ENCODE results near the gene TRAPPC10. TPM values are rescaled to one million over a fixed set of nuclear protein-coding genes. Genes with fewer than 3 reads are reported as not detected.

The TRAPPC10 gene, protein sequence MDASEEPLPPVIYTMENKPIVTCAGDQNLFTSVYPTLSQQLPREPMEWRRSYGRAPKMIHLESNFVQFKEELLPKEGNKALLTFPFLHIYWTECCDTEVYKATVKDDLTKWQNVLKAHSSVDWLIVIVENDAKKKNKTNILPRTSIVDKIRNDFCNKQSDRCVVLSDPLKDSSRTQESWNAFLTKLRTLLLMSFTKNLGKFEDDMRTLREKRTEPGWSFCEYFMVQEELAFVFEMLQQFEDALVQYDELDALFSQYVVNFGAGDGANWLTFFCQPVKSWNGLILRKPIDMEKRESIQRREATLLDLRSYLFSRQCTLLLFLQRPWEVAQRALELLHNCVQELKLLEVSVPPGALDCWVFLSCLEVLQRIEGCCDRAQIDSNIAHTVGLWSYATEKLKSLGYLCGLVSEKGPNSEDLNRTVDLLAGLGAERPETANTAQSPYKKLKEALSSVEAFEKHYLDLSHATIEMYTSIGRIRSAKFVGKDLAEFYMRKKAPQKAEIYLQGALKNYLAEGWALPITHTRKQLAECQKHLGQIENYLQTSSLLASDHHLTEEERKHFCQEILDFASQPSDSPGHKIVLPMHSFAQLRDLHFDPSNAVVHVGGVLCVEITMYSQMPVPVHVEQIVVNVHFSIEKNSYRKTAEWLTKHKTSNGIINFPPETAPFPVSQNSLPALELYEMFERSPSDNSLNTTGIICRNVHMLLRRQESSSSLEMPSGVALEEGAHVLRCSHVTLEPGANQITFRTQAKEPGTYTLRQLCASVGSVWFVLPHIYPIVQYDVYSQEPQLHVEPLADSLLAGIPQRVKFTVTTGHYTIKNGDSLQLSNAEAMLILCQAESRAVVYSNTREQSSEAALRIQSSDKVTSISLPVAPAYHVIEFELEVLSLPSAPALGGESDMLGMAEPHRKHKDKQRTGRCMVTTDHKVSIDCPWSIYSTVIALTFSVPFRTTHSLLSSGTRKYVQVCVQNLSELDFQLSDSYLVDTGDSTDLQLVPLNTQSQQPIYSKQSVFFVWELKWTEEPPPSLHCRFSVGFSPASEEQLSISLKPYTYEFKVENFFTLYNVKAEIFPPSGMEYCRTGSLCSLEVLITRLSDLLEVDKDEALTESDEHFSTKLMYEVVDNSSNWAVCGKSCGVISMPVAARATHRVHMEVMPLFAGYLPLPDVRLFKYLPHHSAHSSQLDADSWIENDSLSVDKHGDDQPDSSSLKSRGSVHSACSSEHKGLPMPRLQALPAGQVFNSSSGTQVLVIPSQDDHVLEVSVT
- total RNA-seq, result 20.3 TPM
- long read RNA-seq, partial matches to known transcripts, result 4 of 8 reads
- long read RNA-seq, other reads (novel, unspliced or antisense), result 2 of 8 reads

DNA sequence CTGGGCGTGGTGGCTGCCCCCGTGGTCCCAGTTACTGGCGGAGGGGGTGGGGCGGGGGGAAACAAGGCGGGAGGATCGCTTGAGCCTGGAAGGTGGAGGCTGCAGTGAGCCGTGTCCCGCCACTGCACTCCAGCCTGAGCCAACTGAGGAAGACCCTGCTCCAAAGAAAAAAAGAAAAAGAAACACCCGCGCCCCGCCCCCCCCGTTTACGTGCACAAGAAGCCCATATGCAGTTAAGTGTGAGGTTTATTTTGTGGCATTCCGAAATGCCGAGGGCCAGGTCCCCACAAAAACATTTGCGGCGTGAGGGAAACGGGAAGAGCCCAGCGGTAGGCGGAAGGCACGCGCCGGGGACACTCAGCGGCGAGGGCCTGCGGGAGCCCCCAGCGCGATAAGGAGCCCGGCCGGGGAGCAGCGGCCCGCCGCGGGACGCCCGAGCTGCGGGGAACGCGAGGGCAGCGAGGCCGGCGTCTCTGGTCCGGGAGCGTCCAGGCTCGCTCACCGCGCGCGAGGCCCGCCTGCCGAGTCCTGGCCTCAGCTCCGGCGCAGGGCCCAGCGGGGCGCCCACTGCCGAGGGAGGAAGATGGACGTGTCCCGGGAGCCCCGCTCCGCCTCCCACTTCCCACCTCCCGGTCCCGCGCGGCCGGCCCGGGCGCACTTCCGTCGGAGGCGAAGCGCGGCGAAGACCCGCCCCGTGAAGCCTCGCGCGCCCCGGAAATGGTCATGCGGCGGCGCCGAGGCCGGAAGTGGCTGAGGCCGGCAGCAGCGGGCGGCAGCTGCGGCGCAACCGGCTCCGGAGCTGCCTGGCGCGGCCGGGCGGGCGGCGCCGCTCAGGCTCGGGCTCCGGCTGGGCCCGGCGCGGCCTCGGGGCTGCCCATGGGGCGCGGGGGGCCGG, at the start of gene TRAPPC10:
Gene TRAPPC10 (plus strand): TSS at position 731 of the 895 bp plus-strand sequence. CDS start 185 bp downstream, outside the sequence.
- DNase-seq, result peak; percentile 92
- intact Hi-C loops (cut with DNase I), result no loop called here
- peak; percentile 95 for ATAC-seq (ENCODE audit: poor library complexity)

DNA sequence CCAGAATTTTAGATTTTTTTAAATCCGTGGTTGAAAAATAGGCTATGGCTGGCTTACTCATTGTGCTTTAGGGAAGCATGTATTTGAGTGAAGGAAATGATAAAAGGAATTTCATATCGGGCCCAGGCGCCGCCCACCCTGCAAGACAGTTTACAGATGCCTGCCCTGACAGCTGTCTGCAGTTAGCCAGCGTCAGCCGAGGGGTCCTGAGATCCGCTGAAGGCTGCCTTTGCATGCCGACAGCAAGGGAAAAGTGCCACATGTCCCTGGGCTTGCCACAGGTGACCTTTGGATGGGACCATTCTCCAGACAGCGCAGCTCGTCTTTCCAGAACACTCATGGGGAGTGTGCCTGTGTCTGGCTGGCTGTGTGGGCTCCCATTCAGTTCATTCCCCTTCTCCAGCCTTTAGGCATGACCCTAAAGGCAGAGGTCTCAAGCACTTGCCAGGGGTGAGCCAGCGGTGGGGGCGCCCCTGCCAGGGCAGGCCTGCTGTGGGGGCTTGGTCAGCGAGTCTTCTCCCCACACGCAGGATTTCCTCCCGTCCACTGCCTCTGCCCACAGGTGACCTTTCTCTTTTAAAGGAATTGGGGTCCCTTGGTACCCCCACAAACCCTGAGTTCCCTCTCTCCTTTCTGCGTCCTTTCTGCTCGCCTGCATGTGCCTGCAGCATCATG, 46.1 kb upstream of the TRAPPC10 start:
- ATAC-seq (ENCODE audit: poor library complexity) (no peak), DNase-seq (no peak)
- intact Hi-C loops (cut with DNase I), result no loop called here

DNA sequence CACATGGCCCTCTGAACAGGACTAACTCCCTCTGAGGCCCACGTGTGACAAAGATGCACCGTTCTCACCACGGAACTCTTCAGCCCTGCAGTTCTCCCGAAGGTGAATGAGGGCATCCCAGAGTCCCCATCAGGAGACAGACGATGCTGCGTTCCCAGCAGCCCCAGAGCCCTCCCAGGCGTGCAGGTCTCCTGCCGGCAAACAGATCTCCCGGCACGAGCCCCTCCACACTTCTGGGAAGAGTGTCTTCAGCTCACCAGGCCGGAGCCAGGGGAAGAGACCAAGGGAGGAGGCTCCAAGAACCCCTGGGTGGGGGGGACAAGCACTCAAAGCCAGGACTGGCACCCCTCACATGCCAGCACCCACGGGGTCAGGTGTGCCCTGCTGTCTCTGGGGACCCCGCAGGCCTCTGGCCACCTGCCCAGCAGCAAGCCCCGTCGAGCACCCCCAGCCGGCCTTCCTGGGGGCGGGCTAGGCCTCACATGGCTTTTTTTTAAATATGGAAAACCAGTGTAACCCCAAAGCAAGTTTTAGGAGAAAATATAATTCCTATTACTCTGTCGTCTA, 45.1 kb upstream of the TRAPPC10 start:
- no peak for DNase-seq
- intact Hi-C loops (cut with DNase I), result no loop called here
- ATAC-seq (ENCODE audit: poor library complexity), result no peak

DNA sequence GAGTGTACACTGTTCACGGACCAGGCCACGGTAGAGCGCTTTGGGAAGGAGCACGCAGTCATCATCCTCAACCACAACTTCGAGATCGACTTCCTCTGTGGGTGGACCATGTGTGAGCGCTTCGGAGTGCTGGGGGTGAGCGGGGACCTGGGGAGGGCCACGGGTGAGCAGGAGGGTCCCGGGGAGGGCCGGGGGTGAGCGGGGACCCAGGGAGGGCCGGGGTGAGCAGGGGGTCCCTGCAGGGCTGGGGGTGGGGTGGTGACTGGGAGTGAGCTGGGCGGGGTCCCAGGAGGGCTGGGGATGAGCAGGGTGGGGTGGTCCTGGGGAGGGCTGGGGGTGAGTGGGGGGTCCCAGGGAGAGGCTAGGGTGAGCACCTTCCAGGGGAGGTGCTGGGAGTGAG, 44.1 kb upstream of the TRAPPC10 start:
- no peak for DNase-seq
- intact Hi-C loops (cut with DNase I), result no loop called here
- ATAC-seq (ENCODE audit: poor library complexity), result no peak

DNA sequence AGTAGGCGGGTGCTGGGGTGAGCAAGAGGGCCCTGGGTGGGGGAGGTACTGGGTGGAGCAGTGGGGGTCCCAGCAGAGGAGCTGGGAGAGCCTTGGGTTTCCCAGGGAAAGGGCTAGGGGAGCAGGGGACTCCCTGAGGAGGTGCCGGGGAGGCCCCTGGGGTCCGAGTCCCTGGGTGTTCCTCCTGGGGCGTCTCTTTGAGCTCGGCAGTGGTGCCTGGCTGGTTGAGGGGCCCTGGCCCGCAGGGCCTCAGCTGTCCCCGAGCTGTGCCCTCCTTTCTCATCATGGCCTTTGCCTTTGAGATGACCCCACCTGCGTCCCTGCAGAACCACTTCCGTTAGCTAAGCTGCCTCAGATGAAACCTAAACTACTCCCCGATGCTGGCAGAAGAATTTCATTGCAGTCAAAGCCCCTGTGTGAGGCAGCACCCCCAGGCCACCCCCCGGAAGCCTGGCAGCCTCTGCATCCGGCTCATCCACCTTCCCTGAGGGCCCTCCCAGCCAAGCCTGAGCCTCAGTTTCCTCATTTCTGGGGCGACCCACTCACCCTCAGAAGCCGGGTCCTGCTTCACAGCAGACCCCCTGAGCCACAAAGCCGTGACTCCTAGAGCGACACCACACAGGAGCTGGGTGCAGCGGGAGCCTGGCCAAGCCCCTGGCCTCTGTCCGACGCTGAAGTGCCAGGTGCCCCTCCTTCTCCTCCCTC, 43.5 kb upstream of the TRAPPC10 start:
- DNase-seq (no peak), ATAC-seq (ENCODE audit: poor library complexity) (no peak)
- intact Hi-C loops (cut with DNase I), result no loop called here

DNA sequence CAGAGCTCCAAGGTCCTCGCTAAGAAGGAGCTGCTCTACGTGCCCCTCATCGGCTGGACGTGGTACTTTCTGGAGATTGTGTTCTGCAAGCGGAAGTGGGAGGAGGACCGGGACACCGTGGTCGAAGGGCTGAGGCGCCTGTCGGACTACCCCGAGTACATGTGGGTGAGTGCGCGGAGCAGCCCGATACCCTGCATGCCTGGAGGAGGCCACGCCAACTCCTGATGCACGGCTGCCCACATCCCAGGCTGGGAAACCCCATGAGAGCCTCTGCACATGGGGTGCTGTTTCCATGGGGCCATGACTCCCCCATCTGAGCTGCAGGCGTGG, 43.0 kb upstream of the TRAPPC10 start:
- intact Hi-C loops (cut with DNase I), result no loop called here
- ATAC-seq (ENCODE audit: poor library complexity) (no peak), DNase-seq (no peak)

DNA sequence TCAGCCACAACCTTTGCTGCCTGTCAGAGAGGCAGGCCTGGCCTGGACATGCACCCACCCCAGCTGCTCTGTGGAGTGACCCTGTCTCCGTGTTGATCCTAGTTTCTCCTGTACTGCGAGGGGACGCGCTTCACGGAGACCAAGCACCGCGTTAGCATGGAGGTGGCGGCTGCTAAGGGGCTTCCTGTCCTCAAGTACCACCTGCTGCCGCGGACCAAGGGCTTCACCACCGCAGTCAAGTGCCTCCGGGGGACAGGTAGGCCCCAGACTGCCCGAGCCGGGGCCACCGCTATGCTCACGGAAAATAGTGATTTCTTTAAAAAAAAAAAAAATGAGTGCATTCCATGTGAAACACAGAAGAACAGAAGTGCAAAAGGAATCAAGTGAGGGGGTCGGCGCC, 41.6 kb upstream of the TRAPPC10 start:
- ATAC-seq (ENCODE audit: poor library complexity), result no peak
- no peak for DNase-seq
- intact Hi-C loops (cut with DNase I), result no loop called here

DNA sequence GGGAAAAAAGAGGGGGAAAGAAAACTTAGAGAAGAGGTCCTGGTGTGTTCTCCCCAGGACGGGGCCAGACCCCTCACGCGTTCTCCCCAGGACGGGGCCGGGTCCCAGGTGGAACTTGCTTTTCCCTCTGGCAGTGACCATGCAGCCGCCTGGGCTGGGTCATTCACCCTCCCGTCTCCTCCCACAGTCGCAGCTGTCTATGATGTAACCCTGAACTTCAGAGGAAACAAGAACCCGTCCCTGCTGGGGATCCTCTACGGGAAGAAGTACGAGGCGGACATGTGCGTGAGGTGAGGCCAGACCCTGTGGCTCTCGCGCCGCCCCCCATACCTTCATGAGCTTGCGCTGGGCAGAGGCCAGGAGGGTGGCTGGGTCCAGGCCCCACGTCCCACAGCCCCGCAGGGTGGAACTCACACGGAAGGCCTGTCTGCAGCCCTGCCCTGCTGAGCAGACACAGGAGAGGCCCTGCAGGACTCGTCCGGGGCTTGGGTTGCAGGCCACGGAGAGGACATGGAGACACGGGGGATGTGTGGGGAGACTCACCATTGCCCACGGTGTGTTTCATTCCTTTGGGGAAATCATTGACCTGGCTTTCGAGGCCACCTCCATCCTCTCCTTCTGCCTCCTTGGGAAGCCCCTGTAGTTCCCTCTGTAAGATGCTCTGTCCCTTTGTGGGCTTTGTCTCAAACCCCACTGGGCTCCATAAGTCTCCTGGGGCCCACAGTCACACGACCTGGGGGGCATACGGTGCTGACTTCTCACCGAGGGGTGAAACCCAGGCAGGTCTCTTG, 40.7 kb upstream of the TRAPPC10 start:
- ATAC-seq (ENCODE audit: poor library complexity) (peak; percentile 11), DNase-seq (no peak)
- intact Hi-C loops (cut with DNase I), result no loop called here

DNA sequence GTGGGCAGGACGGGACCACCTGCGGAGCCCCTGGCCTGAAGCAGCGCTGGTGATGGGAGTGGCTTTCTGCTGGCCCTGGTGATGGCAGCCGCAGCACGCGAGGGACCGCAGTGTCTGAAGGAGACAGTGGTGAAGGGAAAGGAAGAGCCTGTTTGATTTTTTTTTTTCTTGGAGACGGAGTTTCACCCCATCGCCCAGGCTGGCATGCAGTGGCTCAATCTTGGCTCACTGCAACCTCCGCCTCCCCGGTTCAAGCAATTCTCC, 40.2 kb upstream of the TRAPPC10 start:
- intact Hi-C loops (cut with DNase I), result no loop called here
- no peak for DNase-seq
- no peak for ATAC-seq (ENCODE audit: poor library complexity)

DNA sequence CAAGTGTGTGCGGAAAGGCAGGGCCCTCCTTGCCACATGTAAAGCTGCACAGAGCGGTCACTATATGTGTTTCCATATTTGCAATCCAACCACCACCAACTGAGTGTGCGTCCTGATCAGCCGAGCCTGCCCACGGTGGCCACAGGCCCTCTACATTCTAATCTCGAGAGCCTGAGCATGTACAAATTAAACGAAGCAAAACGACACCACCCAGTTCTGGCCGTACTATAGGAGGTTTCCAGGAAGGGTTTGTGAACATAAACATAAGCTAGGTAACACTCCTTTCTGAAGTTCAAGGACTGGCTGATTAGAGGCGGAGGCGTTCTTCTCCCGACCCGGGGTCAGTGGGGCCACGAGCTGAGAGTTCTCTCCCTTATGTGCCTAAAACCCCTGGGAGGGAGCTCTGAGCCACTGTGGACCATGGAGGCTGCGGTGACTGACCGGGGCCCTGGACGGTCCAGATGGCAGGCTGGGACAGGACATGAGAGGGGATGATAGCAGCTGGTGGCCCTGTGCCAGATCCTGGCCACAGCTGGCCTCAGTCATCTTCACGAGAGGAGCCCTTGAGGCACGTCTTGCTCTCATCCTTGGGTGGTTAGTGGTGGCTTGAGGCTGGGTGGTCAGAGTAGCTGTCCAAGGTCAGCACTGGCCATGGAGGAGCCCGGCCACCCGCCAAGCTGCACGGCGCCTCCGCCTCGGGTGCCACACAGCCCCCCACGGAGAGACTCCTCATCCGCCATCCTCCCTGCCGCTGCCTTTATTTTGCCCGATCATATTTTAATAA, 39.1 kb upstream of the TRAPPC10 start:
- DNase-seq, result no peak
- intact Hi-C loops (cut with DNase I), result no loop called here
- ATAC-seq (ENCODE audit: poor library complexity), result peak; percentile 13

DNA sequence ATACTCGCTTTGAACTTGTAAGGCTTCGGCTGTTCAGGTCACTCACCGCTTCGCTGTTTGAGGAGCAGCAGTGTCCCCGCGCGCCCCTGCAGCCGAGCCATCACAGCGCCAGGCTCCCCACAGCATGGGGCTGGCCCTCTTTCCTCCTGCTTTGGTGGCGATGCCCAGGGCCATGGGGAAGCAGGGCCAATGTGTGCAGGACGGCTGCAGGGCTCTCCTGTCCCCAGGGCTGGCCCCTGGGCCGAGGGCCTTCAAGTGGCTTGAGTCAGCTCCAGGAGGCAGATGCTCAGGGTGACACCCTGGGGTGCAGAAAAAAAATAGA, 38.5 kb upstream of the TRAPPC10 start:
- ATAC-seq (ENCODE audit: poor library complexity) (no peak), DNase-seq (no peak)
- intact Hi-C loops (cut with DNase I), result no loop called here

DNA sequence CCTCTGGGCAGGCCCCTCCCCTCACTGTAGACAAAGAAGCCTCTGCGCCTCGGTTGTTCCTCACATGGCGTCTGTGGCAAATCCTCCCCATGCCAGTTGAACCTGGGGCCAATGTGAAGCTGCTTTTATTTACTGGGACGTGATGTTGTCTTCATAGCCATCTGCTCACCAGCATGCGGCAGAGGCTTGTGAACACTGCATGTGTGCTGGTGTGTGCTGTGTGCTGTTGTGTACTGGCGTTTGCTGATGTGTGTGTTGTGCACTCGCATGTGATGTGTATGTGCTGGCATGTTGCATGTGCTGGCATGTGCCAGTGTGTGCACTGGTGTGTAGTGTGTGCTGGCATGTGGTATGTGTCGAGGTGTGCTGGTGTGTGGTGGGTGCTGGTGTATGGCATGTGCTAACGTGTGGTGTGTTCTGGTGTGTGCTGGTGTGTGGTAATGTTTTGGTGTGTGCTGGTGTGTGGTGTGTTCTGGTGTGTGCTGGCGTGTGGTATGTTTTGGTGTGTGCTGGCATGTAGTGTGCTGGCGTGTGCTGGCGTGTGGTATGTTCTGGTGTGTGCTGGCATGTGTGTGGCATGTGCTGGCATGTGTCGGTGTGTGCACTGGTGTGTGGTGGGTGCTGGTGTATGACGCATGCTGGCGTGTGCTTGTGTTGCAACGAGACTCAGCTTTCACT, 37.2 kb upstream of the TRAPPC10 start:
- peak; percentile 23 for ATAC-seq (ENCODE audit: poor library complexity)
- intact Hi-C loops (cut with DNase I), result loop anchor here (5.0 kb wide), 1 partner anchor 163 kb away; no protein-coding TSS in a partner anchor
- DNase-seq, result no peak

DNA sequence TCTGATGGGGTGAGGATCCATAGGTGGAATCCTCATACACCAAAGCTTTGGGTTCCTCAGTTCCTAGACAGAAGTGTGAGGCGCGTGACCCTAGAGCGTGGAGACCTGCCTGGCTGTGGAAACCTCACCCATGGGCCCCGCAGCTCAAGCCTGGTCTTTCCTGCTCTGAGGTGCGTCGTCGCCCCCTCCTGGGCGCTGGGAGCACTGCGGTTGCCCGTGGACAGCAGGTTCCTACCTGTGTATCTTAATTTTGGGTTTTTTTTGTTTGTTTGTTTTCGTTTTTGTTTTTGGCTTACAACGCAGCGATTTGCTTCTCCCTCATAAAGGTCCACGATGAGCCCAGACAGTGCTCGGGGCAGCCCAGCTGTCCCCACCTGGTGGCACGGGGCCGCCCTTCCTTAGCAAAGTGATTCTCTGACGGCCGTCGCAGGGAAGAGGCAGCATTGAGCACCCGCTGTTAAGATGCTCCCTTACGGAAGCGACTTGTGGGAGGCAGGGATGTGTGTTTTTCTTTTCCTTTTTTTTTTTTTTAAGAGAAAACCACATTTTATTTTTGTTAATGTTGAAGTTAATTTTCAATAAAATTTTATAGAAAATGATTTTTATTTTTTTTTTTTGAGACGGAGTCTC, 36.5 kb upstream of the TRAPPC10 start:
- ATAC-seq (ENCODE audit: poor library complexity) (peak; percentile 88), DNase-seq (peak; percentile 88)
- intact Hi-C loops (cut with DNase I), result loop anchor here (5.0 kb wide), 1 partner anchor 163 kb away; no protein-coding TSS in a partner anchor

DNA sequence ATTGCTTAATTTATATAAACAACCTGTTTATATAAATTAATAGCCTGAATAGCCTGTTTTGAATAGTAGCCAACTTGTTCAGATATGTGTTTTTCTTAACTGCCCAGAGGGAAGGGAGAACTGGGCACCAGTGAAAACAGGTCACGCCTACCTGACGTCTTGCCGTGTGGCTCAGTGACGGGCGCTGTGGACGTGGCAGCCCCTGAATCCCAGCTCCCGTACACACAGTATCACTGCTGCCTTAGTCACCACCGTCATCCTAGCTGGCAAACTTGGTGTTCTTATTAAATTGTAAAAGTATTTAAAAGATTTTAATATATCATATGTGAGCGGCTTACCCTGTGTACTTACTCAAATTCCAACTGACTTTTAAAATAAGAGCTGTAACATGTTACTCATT, 35.4 kb upstream of the TRAPPC10 start:
- intact Hi-C loops (cut with DNase I), result loop anchor here (5.0 kb wide), 1 partner anchor 164 kb away; no protein-coding TSS in a partner anchor
- DNase-seq (no peak), ATAC-seq (ENCODE audit: poor library complexity) (no peak)
